PFSK-1 (cell line): ENCODE measurements around the gene EDC3.

Source experiments
- FOXP2 ChIP-seq: optimal IDR thresholded peaks from 2 replicates; pipeline ENCODE3; 2011; ENCODE audit warnings: borderline replicate concordance, control low read depth, inconsistent platforms; ENCODE audit not compliant: insufficient read depth; ENCODE audit errors: extremely low read length, extremely low read depth
- POLR2AphosphoS5 ChIP-seq: IDR thresholded peaks from 2 replicates; pipeline ENCODE4 v1.6.1; 2012; ENCODE audit warnings: low read depth, mild to moderate bottlenecking, control low read depth, low read length, moderate library complexity
- SIN3A ChIP-seq: IDR thresholded peaks from 2 replicates; pipeline ENCODE4 v1.6.1; 2012; ENCODE audit warnings: mild to moderate bottlenecking, low read length, moderate library complexity, borderline replicate concordance; ENCODE audit not compliant: insufficient read depth
- TAF1 ChIP-seq: IDR thresholded peaks from 2 replicates; pipeline ENCODE4 v1.6.1; 2012; ENCODE audit warnings: low read length, control low read depth, borderline replicate concordance; ENCODE audit not compliant: insufficient read depth
- TF ChIP-seq, protein P1 (sequence below), 2 experiments: IDR thresholded peaks; 2 replicates each; pipeline versions ENCODE4 v1.6.1 to v1.8.0; 2011 to 2012; ENCODE audit warnings: low read depth in 2 of 2, low read length in 2 of 2, control low read depth in 1 of 2, inconsistent platforms in 1 of 2, mild to moderate bottlenecking in 1 of 2, moderate library complexity in 1 of 2; ENCODE audit not compliant: insufficient read depth in 1 of 2

EDC3 gene

GRCh38 chr15:74648051-74648842, 47.6 kb downstream of the EDC3 start:
- no peak for TF ChIP-seq FOXP2
- no peak for TF ChIP-seq POLR2AphosphoS5
- no peak for TF ChIP-seq SIN3A
- TF ChIP-seq, protein P1, sequence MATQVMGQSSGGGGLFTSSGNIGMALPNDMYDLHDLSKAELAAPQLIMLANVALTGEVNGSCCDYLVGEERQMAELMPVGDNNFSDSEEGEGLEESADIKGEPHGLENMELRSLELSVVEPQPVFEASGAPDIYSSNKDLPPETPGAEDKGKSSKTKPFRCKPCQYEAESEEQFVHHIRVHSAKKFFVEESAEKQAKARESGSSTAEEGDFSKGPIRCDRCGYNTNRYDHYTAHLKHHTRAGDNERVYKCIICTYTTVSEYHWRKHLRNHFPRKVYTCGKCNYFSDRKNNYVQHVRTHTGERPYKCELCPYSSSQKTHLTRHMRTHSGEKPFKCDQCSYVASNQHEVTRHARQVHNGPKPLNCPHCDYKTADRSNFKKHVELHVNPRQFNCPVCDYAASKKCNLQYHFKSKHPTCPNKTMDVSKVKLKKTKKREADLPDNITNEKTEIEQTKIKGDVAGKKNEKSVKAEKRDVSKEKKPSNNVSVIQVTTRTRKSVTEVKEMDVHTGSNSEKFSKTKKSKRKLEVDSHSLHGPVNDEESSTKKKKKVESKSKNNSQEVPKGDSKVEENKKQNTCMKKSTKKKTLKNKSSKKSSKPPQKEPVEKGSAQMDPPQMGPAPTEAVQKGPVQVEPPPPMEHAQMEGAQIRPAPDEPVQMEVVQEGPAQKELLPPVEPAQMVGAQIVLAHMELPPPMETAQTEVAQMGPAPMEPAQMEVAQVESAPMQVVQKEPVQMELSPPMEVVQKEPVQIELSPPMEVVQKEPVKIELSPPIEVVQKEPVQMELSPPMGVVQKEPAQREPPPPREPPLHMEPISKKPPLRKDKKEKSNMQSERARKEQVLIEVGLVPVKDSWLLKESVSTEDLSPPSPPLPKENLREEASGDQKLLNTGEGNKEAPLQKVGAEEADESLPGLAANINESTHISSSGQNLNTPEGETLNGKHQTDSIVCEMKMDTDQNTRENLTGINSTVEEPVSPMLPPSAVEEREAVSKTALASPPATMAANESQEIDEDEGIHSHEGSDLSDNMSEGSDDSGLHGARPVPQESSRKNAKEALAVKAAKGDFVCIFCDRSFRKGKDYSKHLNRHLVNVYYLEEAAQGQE (IDR thresholded peaks at IDR 0.05; ENCODE audit: insufficient read depth in 1 of 2, low read depth in 2 of 2, low read length in 2 of 2) = no peak
- TF ChIP-seq TAF1 = no peak

- TF ChIP-seq SIN3A (no peak), TAF1 (no peak), POLR2AphosphoS5 (no peak), FOXP2 (no peak)
- TF ChIP-seq, protein P1 (IDR thresholded peaks at IDR 0.05; ENCODE audit: insufficient read depth in 1 of 2, low read depth in 2 of 2, low read length in 2 of 2) = no peak
These were observed 49.3 kb downstream of the EDC3 start for GRCh38 chr15:74646480-74646879.

GRCh38 chr15:74643665-74644204, 52.1 kb downstream of the EDC3 start:
- TF ChIP-seq POLR2AphosphoS5 (no peak), TAF1 (no peak), SIN3A (no peak)
- TF ChIP-seq, protein P1 (IDR thresholded peaks at IDR 0.05; ENCODE audit: insufficient read depth in 1 of 2, low read depth in 2 of 2, low read length in 2 of 2) = no peak

GRCh38 chr15:74642734-74643664, 52.8 kb downstream of the EDC3 start:
- TF ChIP-seq POLR2AphosphoS5 = no peak
- no peak for TF ChIP-seq FOXP2
- TF ChIP-seq TAF1 = no peak
- no peak for TF ChIP-seq SIN3A
- TF ChIP-seq, protein P1 (IDR thresholded peaks at IDR 0.05; ENCODE audit: insufficient read depth in 1 of 2, low read depth in 2 of 2, low read length in 2 of 2) = no peak
